Measurements from ENCODE around the gene SCAF1.

Gene SCAF1

GRCh38 chr19:49641688-49642491, at the start of gene SCAF1:
TSS of gene SCAF1 (plus strand) at chr19:49642209. CDS start at chr19:49645027, 2,818 bp downstream.
- peak; percentile 97 to 98 for DNase-seq (ENCODE audit: extremely low read depth in 1 of 2, low read depth in 1 of 2)

- no peak for DNase-seq (ENCODE audit: extremely low read depth in 1 of 2, low read depth in 1 of 2)
These were observed 49.4 kb upstream of the SCAF1 start for GRCh38 chr19:49592486-49593232.

- peak; percentile 81 to 82 for DNase-seq (ENCODE audit: extremely low read depth in 1 of 2, low read depth in 1 of 2)
These were observed 48.5 kb upstream of the SCAF1 start for GRCh38 chr19:49593233-49594113.

- no peak for DNase-seq (ENCODE audit: extremely low read depth in 1 of 2, low read depth in 1 of 2)
These were observed 47.6 kb upstream of the SCAF1 start for GRCh38 chr19:49594157-49594992.

- DNase-seq (ENCODE audit: extremely low read depth in 1 of 2, low read depth in 1 of 2), result no peak
These were observed 46.8 kb upstream of the SCAF1 start for GRCh38 chr19:49594993-49595818.

DNA sequence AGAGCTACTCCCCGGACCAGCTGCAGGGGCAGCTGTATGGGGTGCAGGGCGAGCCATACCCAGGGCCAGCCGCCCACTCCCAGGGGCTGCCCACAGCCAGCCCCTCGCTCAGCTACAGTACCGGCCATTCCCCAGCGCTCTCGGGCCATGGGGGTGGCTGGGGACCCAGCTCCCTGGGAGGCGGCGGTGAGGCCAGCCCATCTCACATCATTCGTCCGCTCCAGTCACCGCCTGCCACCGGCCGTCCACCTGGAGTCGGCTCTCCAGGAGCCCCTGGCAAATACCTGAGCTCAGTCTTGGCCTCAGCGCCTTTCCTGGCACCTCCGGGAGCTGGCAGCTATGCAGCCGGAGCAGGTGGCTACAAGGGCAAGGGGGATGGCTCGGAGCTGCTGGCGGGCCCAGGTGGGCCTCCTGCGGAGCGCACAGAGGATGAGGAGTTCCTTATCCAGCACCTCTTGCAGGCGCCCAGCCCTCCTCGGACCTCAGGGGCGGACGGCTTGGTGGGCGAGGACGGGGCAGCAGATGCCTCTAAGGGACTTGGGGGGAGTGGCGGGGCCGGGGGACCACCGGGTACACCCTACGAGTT, 46.1 kb upstream of the SCAF1 start:
- DNase-seq (ENCODE audit: extremely low read depth in 1 of 2, low read depth in 1 of 2), result no peak

DNA sequence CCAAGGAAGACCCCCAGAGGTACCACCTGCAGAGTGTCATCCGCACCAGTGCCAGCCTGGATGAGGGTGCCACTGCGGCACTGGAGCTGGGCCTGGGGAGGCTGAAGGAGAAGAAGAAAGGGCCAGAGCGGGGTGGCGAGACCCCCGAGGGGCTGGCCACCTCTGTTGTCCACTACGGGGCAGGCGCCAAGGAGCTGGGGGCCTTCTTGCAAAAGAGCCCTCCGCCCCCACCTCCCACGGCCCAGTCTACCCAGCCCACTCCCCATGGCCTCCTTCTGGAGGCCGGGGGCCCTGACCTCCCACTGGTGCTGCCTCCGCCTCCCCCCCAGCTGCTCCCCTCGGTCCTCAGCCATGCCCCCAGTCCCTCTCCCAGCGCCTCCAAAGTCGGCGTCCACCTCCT, 45.6 kb upstream of the SCAF1 start:
- DNase-seq (ENCODE audit: extremely low read depth in 1 of 2, low read depth in 1 of 2), result no peak

DNA sequence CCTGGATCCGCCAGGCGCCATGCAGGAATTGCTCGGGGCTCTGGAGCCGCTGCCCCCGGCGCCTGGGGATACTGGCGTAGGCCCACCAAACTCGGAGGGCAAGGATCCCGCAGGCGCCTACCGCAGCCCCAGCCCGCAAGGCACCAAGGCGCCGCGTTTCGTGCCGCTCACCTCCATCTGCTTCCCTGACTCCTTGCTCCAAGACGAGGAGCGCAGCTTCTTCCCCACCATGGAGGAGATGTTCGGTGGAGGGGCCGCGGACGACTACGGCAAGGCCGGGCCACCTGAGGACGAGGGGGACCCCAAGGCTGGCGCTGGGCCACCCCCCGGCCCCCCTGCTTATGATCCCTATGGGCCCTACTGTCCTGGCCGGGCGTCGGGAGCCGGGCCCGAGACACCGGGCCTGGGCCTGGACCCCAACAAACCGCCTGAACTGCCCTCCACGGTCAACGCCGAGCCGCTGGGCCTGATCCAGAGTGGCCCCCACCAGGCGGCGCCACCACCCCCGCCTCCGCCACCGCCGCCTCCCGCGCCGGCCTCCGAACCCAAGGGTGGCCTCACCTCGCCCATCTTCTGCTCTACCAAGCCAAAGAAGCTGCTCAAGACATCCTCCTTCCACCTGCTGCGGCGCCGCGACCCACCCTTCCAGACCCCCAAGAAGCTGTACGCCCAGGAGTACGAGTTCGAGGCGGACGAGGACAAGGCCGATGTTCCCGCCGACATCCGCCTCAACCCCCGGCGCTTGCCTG, 44.9 kb upstream of the SCAF1 start:
- no peak for DNase-seq (ENCODE audit: extremely low read depth in 1 of 2, low read depth in 1 of 2)

DNA sequence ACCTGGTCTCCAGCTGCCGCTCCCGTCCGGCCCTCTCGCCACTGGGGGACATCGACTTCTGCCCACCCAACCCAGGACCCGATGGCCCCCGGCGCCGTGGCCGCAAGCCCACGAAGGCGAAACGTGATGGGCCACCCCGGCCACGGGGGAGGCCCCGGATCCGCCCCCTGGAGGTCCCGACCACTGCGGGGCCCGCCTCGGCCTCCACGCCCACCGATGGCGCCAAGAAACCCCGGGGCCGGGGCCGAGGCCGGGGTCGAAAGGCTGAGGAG, 44.4 kb upstream of the SCAF1 start:
- no peak for DNase-seq (ENCODE audit: extremely low read depth in 1 of 2, low read depth in 1 of 2)

- DNase-seq (ENCODE audit: extremely low read depth in 1 of 2, low read depth in 1 of 2), result no peak
These were observed 42.4 kb upstream of the SCAF1 start for GRCh38 chr19:49599378-49600295.

DNA sequence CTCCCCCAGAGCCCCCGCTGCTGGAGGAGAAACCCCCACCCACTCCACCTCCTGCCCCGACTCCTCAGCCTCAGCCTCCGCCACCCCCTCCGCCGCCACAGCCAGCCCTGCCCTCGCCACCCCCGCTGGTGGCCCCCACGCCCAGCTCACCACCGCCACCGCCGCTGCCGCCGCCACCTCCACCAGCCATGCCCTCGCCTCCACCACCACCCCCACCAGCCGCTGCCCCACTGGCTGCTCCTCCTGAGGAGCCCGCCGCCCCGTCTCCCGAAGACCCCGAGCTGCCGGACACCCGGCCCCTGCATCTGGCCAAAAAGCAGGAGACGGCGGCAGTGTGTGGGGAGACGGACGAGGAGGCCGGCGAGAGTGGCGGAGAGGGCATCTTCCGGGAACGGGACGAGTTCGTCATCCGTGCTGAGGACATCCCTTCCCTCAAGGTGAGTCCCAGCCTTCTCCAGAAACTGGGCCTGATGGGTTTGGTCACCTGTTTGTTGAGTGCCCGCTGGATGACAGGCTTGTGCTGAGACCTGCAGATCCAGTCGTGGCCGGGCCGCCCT, 40.4 kb upstream of the SCAF1 start:
- DNase-seq (ENCODE audit: extremely low read depth in 1 of 2, low read depth in 1 of 2), result no peak

- no peak for DNase-seq (ENCODE audit: extremely low read depth in 1 of 2, low read depth in 1 of 2)
These were observed 39.2 kb upstream of the SCAF1 start for GRCh38 chr19:49602806-49603205.

GRCh38 chr19:49605605-49606004, 36.4 kb upstream of the SCAF1 start:
- DNase-seq (ENCODE audit: extremely low read depth in 1 of 2, low read depth in 1 of 2), result no peak

- no peak for DNase-seq (ENCODE audit: extremely low read depth in 1 of 2, low read depth in 1 of 2)
These were observed 32.4 kb upstream of the SCAF1 start for GRCh38 chr19:49609499-49610092.

DNA sequence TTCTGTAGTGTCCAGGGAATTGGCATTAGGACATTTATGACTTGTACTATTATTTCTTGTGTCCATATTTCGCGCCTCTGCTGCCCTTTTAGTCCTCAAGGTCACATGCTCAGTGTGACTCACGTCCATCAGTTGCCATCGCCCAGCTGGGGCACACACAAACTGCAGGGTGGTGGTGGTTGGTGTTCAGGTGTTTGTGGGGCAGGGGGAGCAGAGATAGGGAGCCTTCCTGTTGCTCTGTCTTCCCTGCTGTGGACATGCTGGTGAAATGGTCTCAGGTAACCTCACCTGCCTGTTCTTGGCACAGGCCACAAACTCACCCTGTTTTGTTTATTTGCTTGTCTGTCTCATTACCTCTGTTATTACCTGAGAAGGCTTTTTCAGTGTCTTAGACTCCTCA, 28.6 kb upstream of the SCAF1 start:
- no peak for DNase-seq (ENCODE audit: extremely low read depth in 1 of 2, low read depth in 1 of 2)

- no peak for DNase-seq (ENCODE audit: extremely low read depth in 1 of 2, low read depth in 1 of 2)
These were observed 27.7 kb upstream of the SCAF1 start for GRCh38 chr19:49614096-49614833.

Data from activated CD8-positive, alpha-beta memory T cell treated with anti-CD3 and anti-CD28 coated beads for 1 hour (primary cell).